Gastrocnemius medialis (tissue), 4 donors: Measurements from ENCODE around the gene SUFU. TPM values are rescaled to one million over a fixed set of nuclear protein-coding genes. Genes with fewer than 3 reads are reported as not detected.

Source experiments
- ATAC-seq, 2 donors: fragments of 150-250 bp; one replicate each; pipeline ENCODE4 v1.9.1; 2016
- DNase-seq, 2 donors: peaks; one replicate each; pipeline ENCODE4 v3.0.0-alpha.2; 2019
- H3K27ac ChIP-seq, 4 donors: fragments of 200-600 bp; sonication (generic); 1 replicate in 1 of 4; 2 replicates in 3 of 4; pipeline ENCODE4 v1.5.1; 2016 to 2018; ENCODE audit warnings: mild to moderate bottlenecking in 2 of 4, moderate library complexity in 1 of 4
- H3K27me3 ChIP-seq, 3 donors: fragments of 200-600 bp; sonication (generic) in 2 of 3; 1 replicate in 1 of 3; 2 replicates in 2 of 3; pipeline versions ENCODE4 v1.5.1 to v1.6.0; 2016 to 2019; ENCODE audit warnings: mild to moderate bottlenecking in 1 of 3, moderate library complexity in 1 of 3
- H3K36me3 ChIP-seq, 2 donors: fragments of 200-600 bp; sonication (generic) in 1 of 2; one replicate each; pipeline ENCODE4 v1.5.1; 2017 to 2018
- H3K4me1 ChIP-seq, 2 donors: fragments of 200-600 bp; sonication (generic) in 1 of 2; one replicate each; pipeline ENCODE4 v1.5.1; 2016 to 2017; ENCODE audit warnings: mild to moderate bottlenecking in 2 of 2
- H3K4me3 ChIP-seq, 4 donors: fragments of 200-600 bp; sonication (generic) in 3 of 4; 1 replicate in 1 of 4; 2 replicates in 3 of 4; pipeline ENCODE4 v1.5.1; 2016 to 2019; ENCODE audit warnings: mild to moderate bottlenecking in 2 of 4
- H3K9me3 ChIP-seq, 3 donors: fragments of 200-600 bp; sonication (generic) in 2 of 3; 1 replicate in 1 of 3; 2 replicates in 2 of 3; pipeline ENCODE4 v1.5.1; 2016 to 2019
- CTCF ChIP-seq, 5 experiments: fragments of 450-650 bp in 3 of 5; fragments of 200-600 bp in 2 of 5; sonication (generic) in 2 of 5; IDR thresholded peaks in 4 of 5; conservative IDR thresholded peaks in 1 of 5; 1 replicate in 4 of 5; 2 replicates in 1 of 5; pipeline ENCODE4 v1.5.1; 2016 to 2019; ENCODE audit warnings: antibody characterized with exemption in 5 of 5, mild to moderate bottlenecking in 3 of 5, moderate library complexity in 3 of 5
- POLR2A ChIP-seq, 2 donors: fragments of 450-650 bp; IDR thresholded peaks; one replicate each; pipeline ENCODE4 v1.6.1; 2017; ENCODE audit warnings: antibody characterized with exemption in 2 of 2, mild to moderate bottlenecking in 2 of 2, moderate library complexity in 2 of 2
- in situ Hi-C, 4 donors: fragments of 200-750 bp; cut with MboI; loops; one replicate each; pipeline versions ENCODE4 v1.15.0 to v1.8.0; 2017; ENCODE audit warnings: low sequenced_read_pairs in 4 of 4
- intact Hi-C: fragments of 100-400 bp; cut with DNase I; formaldehyde crosslinking; loops from one replicate; pipeline ENCODE4 v1.15.1; 2023; ENCODE audit warnings: low total_unique reads
- total RNA-seq, 4 donors: library from RNA; depleted of rRNA; stranded (reverse); fragments of >200 nt; gene quantifications; one replicate each; pipeline versions ENCODE4 v1.1.0 to v1.2.3, GENCODE V29; 2016

Gene SUFU
- total RNA-seq, 4 donors from 2014 or later = 7.3 to 11.8 (median 7.9) TPM

DNA sequence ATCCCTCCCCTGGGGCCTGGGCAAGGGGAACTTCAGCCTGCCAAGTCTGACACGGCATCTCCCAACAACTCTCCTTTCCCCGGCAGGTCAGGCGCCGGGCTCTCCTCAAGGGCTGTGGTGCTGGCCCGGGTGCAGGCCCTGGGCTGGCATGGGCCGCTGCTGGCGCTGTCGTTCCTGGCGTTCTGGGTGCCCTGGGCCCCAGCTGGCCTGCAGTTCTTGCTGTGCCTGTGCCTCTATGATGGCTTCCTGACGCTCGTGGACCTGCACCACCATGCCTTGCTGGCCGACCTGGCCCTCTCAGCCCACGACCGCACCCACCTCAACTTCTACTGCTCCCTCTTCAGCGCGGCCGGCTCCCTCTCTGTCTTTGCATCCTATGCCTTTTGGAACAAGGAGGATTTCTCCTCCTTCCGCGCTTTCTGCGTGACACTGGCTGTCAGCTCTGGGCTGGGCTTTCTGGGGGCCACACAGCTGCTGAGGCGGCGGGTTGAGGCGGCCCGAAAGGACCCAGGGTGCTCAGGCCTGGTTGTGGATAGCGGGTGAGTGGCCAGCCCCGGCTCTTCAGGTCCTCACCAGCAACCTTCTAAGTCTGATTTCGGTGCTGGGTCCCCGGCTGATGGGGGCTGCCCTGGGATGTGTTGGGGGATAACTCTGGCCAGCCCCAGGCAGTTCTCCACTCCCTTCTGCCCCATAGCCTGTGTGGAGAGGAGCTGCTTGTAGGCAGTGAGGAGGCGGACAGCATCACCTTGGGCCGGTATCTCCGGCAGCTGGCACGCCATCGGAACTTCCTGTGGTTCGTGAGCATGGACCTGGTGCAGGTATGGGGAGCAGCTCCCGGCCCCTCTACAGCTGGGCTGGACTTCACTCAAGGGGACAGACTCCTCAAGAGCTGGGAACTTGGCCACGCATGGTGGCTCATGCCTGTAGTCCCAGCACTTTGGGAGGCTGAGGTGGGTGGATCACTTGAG lies 32.9 kb upstream of the SUFU start:
- TF ChIP-seq CTCF (IDR thresholded peaks at IDR 0.05 in 4 of 5, conservative IDR thresholded peaks at IDR 0.05 in 1 of 5) (no peak), POLR2A (IDR thresholded peaks at IDR 0.05) (no peak)
- in situ Hi-C loops = no loop called here
- intact Hi-C loops = no loop called here
- H3K4me3 ChIP-seq = no peak overlapping the region
- H3K27ac ChIP-seq = no peak overlapping the region
- H3K36me3 ChIP-seq = no peaks in the 10 kb centered on the region
- no peak for DNase-seq
- no peaks in the 10 kb centered on the region for H3K4me1 ChIP-seq
- no peaks in the 10 kb centered on the region for H3K9me3 ChIP-seq
- ATAC-seq = no peak
- no peaks in the 10 kb centered on the region for H3K27me3 ChIP-seq

GRCh38 chr10:102473445-102474331 lies 30.1 kb upstream of the SUFU start:
- H3K36me3 ChIP-seq = peaks cover 0 to 1% of the 10 kb centered on the region in 2 donors
- H3K27ac ChIP-seq = no peak overlapping the region
- no peaks in the 10 kb centered on the region for H3K4me1 ChIP-seq
- intact Hi-C loops = no loop called here
- H3K27me3 ChIP-seq = no peaks in the 10 kb centered on the region
- H3K9me3 ChIP-seq = no peaks in the 10 kb centered on the region
- in situ Hi-C loops = no loop called here
- ATAC-seq (no peak), DNase-seq (no peak)
- TF ChIP-seq POLR2A (IDR thresholded peaks at IDR 0.05) (no peak), CTCF (IDR thresholded peaks at IDR 0.05 in 4 of 5, conservative IDR thresholded peaks at IDR 0.05 in 1 of 5) (no peak)
- H3K4me3 ChIP-seq = no peak overlapping the region

- TF ChIP-seq POLR2A (IDR thresholded peaks at IDR 0.05) = no peak
- no peak for TF ChIP-seq CTCF (IDR thresholded peaks at IDR 0.05 in 4 of 5, conservative IDR thresholded peaks at IDR 0.05 in 1 of 5)
- H3K27ac ChIP-seq = no peak overlapping the region
- H3K27me3 ChIP-seq = no peaks in the 10 kb centered on the region
- ATAC-seq (no peak), DNase-seq (no peak)
- no peaks in the 10 kb centered on the region for H3K4me1 ChIP-seq
- no peak overlapping the region for H3K4me3 ChIP-seq
- peaks cover 0 to 20% of the 10 kb centered on the region in 2 donors for H3K36me3 ChIP-seq
- H3K9me3 ChIP-seq = no peaks in the 10 kb centered on the region
- in situ Hi-C loops (no loop called here), intact Hi-C loops (loop anchor here (5.0 kb wide), 1 partner anchor 53 kb away; the partner anchor contains the start of gene FBXL15)
Observed at GRCh38 chr10:102475451-102476040, 28.2 kb upstream of the SUFU start.

- H3K27me3 ChIP-seq = no peaks in the 10 kb centered on the region
- intact Hi-C loops (loop anchor here (5.0 kb wide), 1 partner anchor 54 kb away; the partner anchor contains the start of gene FBXL15), in situ Hi-C loops (no loop called here)
- no peak for DNase-seq
- ATAC-seq = no peak
- H3K4me3 ChIP-seq = no peak overlapping the region
- no peaks in the 10 kb centered on the region for H3K9me3 ChIP-seq
- H3K36me3 ChIP-seq = peaks cover 0 to 31% of the 10 kb centered on the region in 2 donors
- no peak overlapping the region for H3K27ac ChIP-seq
- H3K4me1 ChIP-seq = no peaks in the 10 kb centered on the region
- TF ChIP-seq POLR2A (IDR thresholded peaks at IDR 0.05) = no peak
- TF ChIP-seq CTCF (IDR thresholded peaks at IDR 0.05 in 4 of 5, conservative IDR thresholded peaks at IDR 0.05 in 1 of 5) = no peak
Observed at GRCh38 chr10:102476466-102477141, 27.2 kb upstream of the SUFU start.
